COLO668 (cell line): ENCODE data around the gene TMEM270.
"Not testable (repeated sequence)": the region's sequence is repeated elsewhere in the genome, so short reads cannot be mapped to it uniquely, and the experiment has no call there.

Source experiments
- DNase-seq: peaks from one replicate; lab custom pipeline; 2025; ENCODE audit not compliant: unreplicated experiment; lab: John Stamatoyannopoulos, UW

Gene TMEM270

GRCh38 chr7:73860859-73861258 lies at the start of gene TMEM270:
Gene TMEM270, plus strand, starts transcription at chr7:73861159. Its CDS starts 36 bp downstream, at chr7:73861195.
- DNase-seq: no peak

GRCh38 chr7:73811760-73812168 lies 49.2 kb upstream of the TMEM270 start:
- DNase-seq: peak; percentile 77

DNA sequence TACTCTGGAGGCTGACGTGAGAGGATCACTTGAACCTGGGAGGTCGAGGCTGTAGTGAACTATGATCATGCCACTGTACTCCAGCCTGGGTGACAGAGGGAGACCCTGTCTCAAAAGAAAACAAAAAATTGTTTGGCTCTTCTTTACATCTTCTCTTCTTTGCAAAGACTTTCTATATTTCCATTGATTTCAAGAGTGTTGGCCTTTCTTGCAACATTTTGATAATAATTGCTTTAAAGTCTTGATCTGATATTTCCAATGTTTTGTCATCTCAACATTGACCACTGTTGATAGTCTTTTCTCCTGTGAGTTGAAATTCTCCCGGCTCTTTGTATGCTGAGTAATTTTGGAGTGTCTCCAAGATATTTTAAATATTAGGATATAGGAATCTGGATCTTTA lies 48.0 kb upstream of the TMEM270 start:
- no peak for DNase-seq

GRCh38 chr7:73815436-73815835 lies 45.5 kb upstream of the TMEM270 start:
- DNase-seq: no peak

GRCh38 chr7:73817121-73817520 lies 43.8 kb upstream of the TMEM270 start:
- no peak for DNase-seq

- DNase-seq: no peak
These were observed 40.9 kb upstream of the TMEM270 start for GRCh38 chr7:73820013-73820412.

- DNase-seq: not testable (repeated sequence)
These were observed 39.2 kb upstream of the TMEM270 start for GRCh38 chr7:73821597-73822285.

DNA sequence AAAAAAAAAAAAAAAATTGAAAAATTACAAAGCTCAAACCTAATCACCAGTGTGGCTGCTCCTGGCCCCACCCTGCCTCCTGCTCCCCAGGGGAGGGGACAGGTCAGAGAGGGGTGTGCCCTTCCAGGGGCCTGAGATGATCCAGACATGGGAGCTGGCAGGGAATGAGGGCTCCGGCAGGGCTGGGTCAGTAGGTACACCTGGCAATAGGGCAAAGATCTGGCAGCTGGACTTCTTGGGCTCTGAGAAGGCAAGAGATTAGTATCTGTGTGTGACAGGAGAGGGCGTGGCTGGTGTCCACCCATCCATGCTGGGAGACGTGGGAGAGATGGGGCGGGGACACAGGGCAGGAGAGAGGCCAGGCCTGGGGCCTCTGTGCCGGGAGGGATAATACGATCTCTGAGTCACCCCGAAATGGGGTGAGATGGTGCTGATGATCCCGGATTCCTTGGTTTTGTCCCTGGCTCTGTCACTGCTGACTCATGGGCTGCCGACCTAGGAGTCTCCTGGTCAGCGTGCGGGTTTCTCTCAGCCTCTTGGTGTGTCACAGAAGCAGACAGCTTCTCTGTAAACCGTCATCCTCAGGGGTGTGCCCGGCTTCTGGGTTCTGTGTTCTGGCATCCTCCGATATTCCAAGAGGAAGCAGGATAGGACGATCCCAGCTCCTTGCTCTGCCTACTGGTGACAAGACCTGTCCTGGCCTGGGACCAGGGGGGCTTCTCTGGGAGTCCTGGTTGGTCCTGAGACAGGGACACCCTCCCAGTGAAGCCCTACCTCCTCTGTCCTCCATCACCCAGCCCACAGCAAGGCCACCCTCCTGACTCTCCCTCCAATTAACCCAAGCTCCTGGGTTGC lies 38.4 kb upstream of the TMEM270 start:
- DNase-seq: peak; percentile 82

DNA sequence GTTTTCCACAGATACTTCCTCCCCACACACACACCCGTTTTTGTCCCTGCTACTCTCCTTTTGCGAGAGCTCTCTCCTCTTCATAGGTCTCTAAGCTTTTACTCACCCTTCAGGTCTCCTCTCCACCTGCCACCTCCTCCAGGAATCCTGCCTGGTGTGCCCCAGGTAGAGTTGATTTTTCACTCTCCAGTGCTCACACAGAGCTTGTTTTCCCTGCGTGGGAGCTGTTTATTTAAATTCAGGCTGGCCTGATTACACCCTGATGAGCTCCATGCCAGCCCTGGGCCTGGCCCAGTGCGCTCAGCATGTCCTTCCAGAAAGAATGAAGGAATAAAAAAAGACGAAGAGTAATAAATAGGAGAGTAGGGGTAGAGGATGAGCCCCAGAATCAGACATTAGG lies 37.7 kb upstream of the TMEM270 start:
- no peak for DNase-seq

DNA sequence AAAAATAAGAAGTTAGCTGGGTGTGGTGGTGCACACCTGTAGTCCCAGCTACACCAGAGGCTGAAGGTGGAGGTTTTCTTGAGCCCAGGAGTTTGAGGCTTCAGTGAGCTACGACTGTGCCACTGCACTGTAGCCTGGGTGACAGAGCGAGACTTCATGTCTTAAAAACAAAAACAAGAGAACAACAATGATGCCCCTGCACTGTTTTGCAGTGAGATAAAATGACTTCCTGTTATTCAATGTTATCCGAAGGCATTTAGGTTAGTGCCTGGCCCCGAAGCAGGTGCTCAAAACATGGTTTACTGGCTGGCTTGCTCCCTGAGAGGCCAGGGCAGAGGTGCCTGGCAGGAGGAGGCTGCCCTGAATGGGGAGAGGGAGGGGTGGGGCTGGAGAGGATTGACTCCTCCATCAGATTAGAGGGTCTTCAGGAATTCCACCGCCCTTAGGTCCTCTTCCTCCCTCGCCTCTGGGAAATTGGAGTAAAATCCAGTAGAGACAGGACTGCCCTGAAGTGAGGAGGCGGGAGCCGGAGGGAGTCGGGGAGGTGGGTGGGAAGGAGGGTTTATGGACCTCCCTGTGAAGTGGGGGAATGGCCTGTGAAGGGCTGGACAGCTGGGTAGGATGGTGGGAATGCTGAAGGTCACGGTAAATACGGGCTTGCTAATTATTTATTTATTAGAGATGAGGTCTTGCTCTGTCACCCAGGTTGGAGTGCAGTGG lies 36.9 kb upstream of the TMEM270 start:
- peak; percentile 13 for DNase-seq

DNA sequence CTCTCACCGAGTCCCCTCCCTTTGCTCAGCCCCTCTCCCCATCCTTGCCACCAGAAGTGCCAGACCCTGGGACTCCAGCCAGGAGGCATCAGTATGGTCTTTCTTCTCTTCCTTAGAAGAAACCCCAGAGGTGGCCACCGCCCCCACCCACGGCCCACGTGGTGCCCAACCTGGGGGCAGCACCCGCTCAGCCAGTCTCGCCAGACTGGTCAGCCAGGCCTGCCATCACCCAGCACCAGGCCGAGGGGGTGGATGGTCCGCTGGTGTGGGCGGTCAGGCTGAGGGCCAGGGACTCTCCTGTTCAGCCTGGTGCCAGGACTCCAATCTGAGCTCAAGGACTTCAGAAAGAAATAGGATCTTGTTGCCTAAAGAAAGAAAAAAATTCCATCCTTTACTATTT lies 36.0 kb upstream of the TMEM270 start:
- no peak for DNase-seq

GRCh38 chr7:73827567-73828106 lies 33.3 kb upstream of the TMEM270 start:
- DNase-seq: peak; percentile 95

DNA sequence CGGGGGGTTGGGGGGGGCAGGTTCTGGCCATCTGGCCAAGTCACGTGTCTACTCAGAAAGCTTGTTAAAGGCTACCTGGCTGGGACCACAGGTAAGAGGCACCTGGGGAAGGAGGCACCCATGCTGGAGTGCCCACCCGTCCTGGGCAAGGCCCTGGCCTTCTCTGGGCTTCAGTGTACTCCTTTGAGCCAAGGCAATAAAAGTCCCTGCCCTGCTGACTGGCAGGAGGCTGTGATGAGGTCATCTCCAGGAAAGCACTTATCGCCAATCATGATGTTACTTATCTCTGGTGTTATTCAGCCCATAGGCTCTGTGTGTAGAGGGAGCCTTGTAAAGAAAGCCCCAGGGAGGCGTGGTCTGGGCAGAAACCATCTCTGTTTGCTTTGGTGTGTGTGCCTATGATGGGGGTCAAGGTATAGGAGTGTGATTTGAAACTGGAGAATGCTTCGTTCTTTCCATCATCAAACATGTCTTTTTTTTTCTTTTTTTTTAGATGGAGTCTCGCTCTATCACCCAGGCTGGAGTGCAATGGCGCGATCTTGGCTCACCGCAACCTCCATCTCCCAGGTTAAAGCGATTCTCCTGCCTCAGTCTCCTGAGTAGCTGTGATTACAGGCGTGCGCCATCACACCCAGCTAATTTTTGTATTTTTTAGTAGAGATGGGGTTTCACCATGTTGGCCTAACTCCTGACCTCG lies 32.7 kb upstream of the TMEM270 start:
- DNase-seq: peak; percentile 95

GRCh38 chr7:73828972-73829371 lies 32.0 kb upstream of the TMEM270 start:
- no peak for DNase-seq

GRCh38 chr7:73829505-73829904 lies 31.5 kb upstream of the TMEM270 start:
- DNase-seq: peak; percentile 48

DNA sequence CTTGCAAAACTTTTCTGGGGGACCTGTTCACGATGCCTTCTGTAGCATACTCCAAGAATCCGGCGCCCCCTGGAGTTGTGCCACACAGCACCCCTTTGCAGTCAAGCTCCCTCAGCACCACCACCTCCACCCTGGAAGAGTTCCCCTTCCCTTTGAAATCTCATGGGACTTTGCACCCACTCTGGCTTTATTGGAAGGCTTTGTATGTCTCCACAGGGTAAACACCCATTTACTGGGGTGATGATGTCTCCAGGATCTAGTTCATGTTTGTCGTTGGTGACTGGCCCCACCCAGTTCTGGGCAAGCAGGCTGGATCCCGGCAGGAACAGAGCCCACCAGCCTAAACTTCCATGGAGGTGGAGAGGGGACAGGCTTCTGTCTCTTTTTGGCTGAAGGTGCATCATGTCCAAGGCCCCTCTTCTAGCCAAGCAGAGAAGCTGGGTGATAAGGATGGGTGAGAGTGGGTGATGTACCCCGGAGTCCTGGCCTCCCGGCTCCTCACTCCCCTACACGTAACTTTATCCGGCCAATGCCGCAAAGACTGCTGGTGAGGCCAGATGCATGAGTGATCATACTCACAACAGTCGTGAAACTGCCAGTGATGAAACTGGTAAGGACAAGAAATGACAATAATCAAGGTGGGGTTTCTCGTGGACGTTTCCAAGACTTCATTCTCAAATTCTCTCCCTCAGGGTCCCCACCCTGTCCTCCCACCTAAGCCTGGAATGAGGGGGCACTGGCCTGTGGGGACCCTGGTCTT lies 30.9 kb upstream of the TMEM270 start:
- DNase-seq: peak; percentile 74

- DNase-seq: peak; percentile 91
These were observed 30.0 kb upstream of the TMEM270 start, which contains the start of gene CLDN4 for GRCh38 chr7:73830681-73831583. Gene CLDN4, plus strand, starts transcription at chr7:73830996. Its CDS starts 206 bp downstream, at chr7:73831202.

- no peak for DNase-seq
These were observed 29.4 kb upstream of the TMEM270 start for GRCh38 chr7:73831584-73831833.
